GM15510 (cell line): ENCODE data around the gene SCN3B.

ENCODE experiments used
- POLR2A ChIP-seq: IDR thresholded peaks from 3 replicates; pipeline ENCODE4 v1.6.1; 2011; ENCODE audit warnings: borderline replicate concordance; ENCODE audit not compliant: insufficient read length; ENCODE audit errors: extremely low read depth

Gene SCN3B

DNA sequence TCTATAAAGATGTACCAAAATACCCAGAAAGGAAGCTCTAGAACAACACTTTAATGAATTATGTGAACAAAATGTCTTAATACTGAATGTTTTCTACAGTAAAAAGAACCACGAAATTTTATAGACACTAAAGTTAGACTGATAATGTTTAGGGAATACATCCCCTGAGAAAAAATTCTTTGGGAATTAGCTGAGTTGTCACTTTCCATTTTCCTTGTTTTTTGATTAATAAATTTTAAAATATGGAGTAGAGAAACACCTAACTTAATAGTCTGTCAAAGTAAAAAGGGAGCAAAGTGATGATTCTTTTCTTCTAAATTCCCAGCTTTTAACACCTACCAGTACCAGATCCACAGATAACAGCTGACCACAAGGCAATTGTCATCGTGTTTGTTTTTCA lies 23.1 kb upstream of the SCN3B start:
- no peak for TF ChIP-seq POLR2A

GRCh38 chr11:123674297-123674696 lies 19.9 kb upstream of the SCN3B start:
- no peak for TF ChIP-seq POLR2A

DNA sequence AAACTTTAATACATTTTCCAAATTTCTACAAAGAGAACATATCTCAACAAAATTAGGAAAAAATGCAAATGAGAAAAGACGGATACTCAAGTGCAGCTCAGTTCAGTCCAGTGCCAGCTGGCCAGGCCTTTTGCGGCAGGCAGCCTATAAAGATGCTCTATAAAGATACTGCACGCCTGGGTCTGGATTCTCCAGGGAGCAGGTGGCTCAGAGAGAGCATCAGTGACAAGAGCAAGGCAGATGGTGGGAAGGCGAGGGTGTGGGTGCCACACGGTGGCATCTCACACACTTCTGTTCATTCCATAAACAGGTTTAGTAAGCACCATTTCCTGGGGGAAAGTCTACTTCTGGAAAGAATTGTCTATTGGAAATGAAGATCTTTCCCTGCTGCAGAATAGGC lies 18.1 kb upstream of the SCN3B start:
- no peak for TF ChIP-seq POLR2A

GRCh38 chr11:123671534-123671933 lies 17.1 kb upstream of the SCN3B start:
- no peak for TF ChIP-seq POLR2A

DNA sequence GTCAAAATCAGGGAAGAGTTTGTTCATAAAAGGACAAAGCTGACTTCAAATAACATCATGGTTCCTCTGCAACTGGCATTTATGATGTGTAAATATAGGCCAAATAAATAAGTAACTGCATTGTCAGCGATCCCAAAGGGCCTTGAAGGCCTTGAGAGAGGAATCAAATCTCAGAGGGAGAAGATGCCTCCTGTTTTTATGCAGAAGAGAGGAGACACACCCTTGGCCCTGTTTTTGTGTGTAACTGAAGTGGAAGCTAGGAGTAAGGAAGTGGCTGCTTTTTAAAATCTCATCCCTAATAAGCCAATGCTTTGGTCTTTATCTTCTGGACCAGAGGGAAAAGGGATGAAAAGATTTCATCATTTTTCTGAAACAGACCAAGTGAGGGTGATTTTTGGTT lies 15.7 kb upstream of the SCN3B start:
- no peak for TF ChIP-seq POLR2A

GRCh38 chr11:123665306-123665705 lies 10.9 kb upstream of the SCN3B start:
- no peak for TF ChIP-seq POLR2A

DNA sequence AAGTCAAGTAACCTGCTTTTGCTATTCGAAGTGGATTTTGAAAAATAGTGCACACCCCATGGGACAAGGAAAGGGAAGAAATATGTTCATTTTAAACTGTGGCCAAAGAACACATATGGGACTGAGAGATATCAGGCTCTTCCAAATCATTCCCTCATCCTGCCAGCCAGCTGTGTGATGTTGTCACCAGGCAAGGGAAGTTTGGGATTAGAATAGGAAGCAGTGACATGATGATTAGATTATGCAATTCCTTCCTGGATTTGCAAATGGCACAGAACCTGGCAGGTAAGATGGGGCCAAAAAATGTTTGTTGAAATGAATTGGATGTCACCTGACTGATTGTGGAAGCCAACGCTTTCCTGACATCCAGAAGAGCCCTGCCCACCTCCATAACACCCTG lies 4.9 kb upstream of the SCN3B start:
- no peak for TF ChIP-seq POLR2A

GRCh38 chr11:123653827-123654565 lies 428 bp downstream of the SCN3B start:
- no peak for TF ChIP-seq POLR2A

DNA sequence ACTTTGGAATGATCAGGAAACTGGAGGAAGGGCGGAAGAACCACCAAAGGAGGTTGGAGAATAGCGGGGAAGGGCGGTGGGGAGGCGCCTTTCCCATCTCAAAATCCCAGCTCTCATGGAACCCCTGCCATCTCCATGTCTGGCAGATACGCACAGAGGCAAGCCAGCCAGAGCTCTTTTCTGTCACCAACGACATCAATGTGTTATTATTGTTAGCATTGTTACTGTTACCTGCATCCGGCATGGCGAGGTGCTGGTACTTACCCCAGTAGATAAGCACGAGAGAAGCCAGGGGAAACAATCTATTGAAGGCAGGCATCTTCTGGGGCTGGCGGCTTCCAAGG lies 969 bp downstream of the SCN3B start:
- no peak for TF ChIP-seq POLR2A

DNA sequence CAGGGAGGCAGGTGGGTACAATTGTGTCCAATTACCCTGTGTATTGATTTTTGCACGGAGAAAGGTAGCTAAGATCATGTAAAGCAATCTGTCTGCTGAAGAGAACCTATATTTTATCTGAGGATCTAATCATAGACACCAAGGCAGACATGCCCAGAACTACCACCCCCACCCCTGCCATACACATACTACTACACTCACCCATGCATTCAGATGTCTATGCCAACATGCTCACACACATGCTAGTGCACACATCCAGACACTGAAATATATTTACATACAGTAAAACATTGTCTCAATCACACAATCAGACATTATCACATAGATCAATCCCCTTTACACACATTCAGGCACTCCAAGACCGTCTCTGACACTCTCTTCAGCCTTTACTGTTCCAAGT lies 1.8 kb downstream of the SCN3B start:
- no peak for TF ChIP-seq POLR2A

- TF ChIP-seq POLR2A = no peak
Measured at GRCh38 chr11:123650901-123651300, 3.5 kb downstream of the SCN3B start.

- no peak for TF ChIP-seq POLR2A
Measured at GRCh38 chr11:123645286-123645975, 9.0 kb downstream of the SCN3B start.

- no peak for TF ChIP-seq POLR2A
Measured at GRCh38 chr11:123642435-123642834, 12.0 kb downstream of the SCN3B start.

GRCh38 chr11:123641495-123641840 lies 13.0 kb downstream of the SCN3B start:
- TF ChIP-seq POLR2A = no peak

GRCh38 chr11:123640677-123641494 lies 13.5 kb downstream of the SCN3B start:
- no peak for TF ChIP-seq POLR2A
